Measurements from ENCODE around the gene ZNF598.
A peak's percentile ranks its signal among the peaks of the same experiment; 100 is the strongest.
"Not testable (repeated sequence)": the region's sequence is repeated elsewhere in the genome, so short reads cannot be mapped to it uniquely, and the experiment has no call there.

Gene ZNF598

GRCh38 chr16:2034696-2035430, 25.2 kb upstream of the ZNF598 start:
- no peak for TF ChIP-seq SUZ12 (IDR thresholded peaks at IDR 0.05; ENCODE audit: extremely low read depth, insufficient read depth, insufficient read length)
- no peak for TF ChIP-seq YY1 (IDR thresholded peaks at IDR 0.05; ENCODE audit: insufficient read depth, insufficient read length)
- no peak for TF ChIP-seq ZNF274 (IDR thresholded peaks at IDR 0.05; ENCODE audit: low read depth, low read length)
- DNase-seq (ENCODE audit: low read depth, low spot score): no peak
- Histone ChIP-seq H3K27me3 (ENCODE audit: insufficient read depth, insufficient read length) (no peaks in the 10 kb centered on the region), H3K36me3 (ENCODE audit: insufficient read depth, insufficient read length, low read length) (peaks cover 38% of the 10 kb centered on the region), H3K9me3 (ENCODE audit: insufficient read depth, low read length) (no peaks in the 10 kb centered on the region), H3K9ac (ENCODE audit: insufficient read length, low read depth) (peak overlapping the region; percentile 50), H3K4me3 (ENCODE audit: insufficient read length, low read depth) (no peak overlapping the region), H3K4me1 (ENCODE audit: insufficient read depth, insufficient read length) (peaks cover 57% of the 10 kb centered on the region)

GRCh38 chr16:2033909-2034695, 24.5 kb upstream of the ZNF598 start:
- H3K27me3 ChIP-seq (ENCODE audit: insufficient read depth, insufficient read length); H3K9me3 ChIP-seq (ENCODE audit: insufficient read depth, low read length); H3K4me3 ChIP-seq (ENCODE audit: insufficient read length, low read depth); DNase-seq (ENCODE audit: low read depth, low spot score): not testable (repeated sequence)
- H3K9ac ChIP-seq (ENCODE audit: insufficient read length, low read depth): peak overlapping the region; percentile 28
- H3K4me1 ChIP-seq (ENCODE audit: insufficient read depth, insufficient read length): peaks cover 52% of the 10 kb centered on the region
- H3K36me3 ChIP-seq (ENCODE audit: insufficient read depth, insufficient read length, low read length): peaks cover 39% of the 10 kb centered on the region

- Histone ChIP-seq H3K4me3 (ENCODE audit: insufficient read length, low read depth) (no peak overlapping the region), H3K36me3 (ENCODE audit: insufficient read depth, insufficient read length, low read length) (peaks cover 34% of the 10 kb centered on the region), H3K9ac (ENCODE audit: insufficient read length, low read depth) (peak overlapping the region; percentile 28), H3K4me1 (ENCODE audit: insufficient read depth, insufficient read length) (peaks cover 52% of the 10 kb centered on the region), H3K9me3 (ENCODE audit: insufficient read depth, low read length) (no peaks in the 10 kb centered on the region), H3K27me3 (ENCODE audit: insufficient read depth, insufficient read length) (no peaks in the 10 kb centered on the region)
- TF ChIP-seq ZNF274 (IDR thresholded peaks at IDR 0.05; ENCODE audit: low read depth, low read length) (no peak), SUZ12 (IDR thresholded peaks at IDR 0.05; ENCODE audit: extremely low read depth, insufficient read depth, insufficient read length) (no peak), YY1 (IDR thresholded peaks at IDR 0.05; ENCODE audit: insufficient read depth, insufficient read length) (no peak)
- no peak for DNase-seq (ENCODE audit: low read depth, low spot score)
Measured at GRCh38 chr16:2033057-2033908, 23.7 kb upstream of the ZNF598 start.

GRCh38 chr16:2032285-2033056, 22.9 kb upstream of the ZNF598 start:
- peaks cover 4% of the 10 kb centered on the region for H3K27me3 ChIP-seq (ENCODE audit: insufficient read depth, insufficient read length)
- TF ChIP-seq ZNF274 (IDR thresholded peaks at IDR 0.05; ENCODE audit: low read depth, low read length) (no peak), YY1 (IDR thresholded peaks at IDR 0.05; ENCODE audit: insufficient read depth, insufficient read length) (no peak), SUZ12 (IDR thresholded peaks at IDR 0.05; ENCODE audit: extremely low read depth, insufficient read depth, insufficient read length) (no peak)
- no peak overlapping the region for H3K9ac ChIP-seq (ENCODE audit: insufficient read length, low read depth)
- no peaks in the 10 kb centered on the region for H3K9me3 ChIP-seq (ENCODE audit: insufficient read depth, low read length)
- no peak for DNase-seq (ENCODE audit: low read depth, low spot score)
- H3K36me3 ChIP-seq (ENCODE audit: insufficient read depth, insufficient read length, low read length): peaks cover 29% of the 10 kb centered on the region
- no peak overlapping the region for H3K4me3 ChIP-seq (ENCODE audit: insufficient read length, low read depth)
- peaks cover 58% of the 10 kb centered on the region for H3K4me1 ChIP-seq (ENCODE audit: insufficient read depth, insufficient read length)

- H3K27me3 ChIP-seq (ENCODE audit: insufficient read depth, insufficient read length): peaks cover 12% of the 10 kb centered on the region
- no peaks in the 10 kb centered on the region for H3K9me3 ChIP-seq (ENCODE audit: insufficient read depth, low read length)
- no peak for DNase-seq (ENCODE audit: low read depth, low spot score)
- H3K9ac ChIP-seq (ENCODE audit: insufficient read length, low read depth): peak overlapping the region; percentile 50
- peaks cover 57% of the 10 kb centered on the region for H3K4me1 ChIP-seq (ENCODE audit: insufficient read depth, insufficient read length)
- no peak overlapping the region for H3K4me3 ChIP-seq (ENCODE audit: insufficient read length, low read depth)
- H3K36me3 ChIP-seq (ENCODE audit: insufficient read depth, insufficient read length, low read length): peaks cover 16% of the 10 kb centered on the region
- TF ChIP-seq ZNF274 (IDR thresholded peaks at IDR 0.05; ENCODE audit: low read depth, low read length) (no peak), SUZ12 (IDR thresholded peaks at IDR 0.05; ENCODE audit: extremely low read depth, insufficient read depth, insufficient read length) (no peak)
Measured at GRCh38 chr16:2031081-2031577, 21.5 kb upstream of the ZNF598 start.

GRCh38 chr16:2030036-2030435, 20.4 kb upstream of the ZNF598 start:
- Histone ChIP-seq H3K27me3 (ENCODE audit: insufficient read depth, insufficient read length) (peaks cover 21% of the 10 kb centered on the region), H3K4me1 (ENCODE audit: insufficient read depth, insufficient read length) (peaks cover 55% of the 10 kb centered on the region), H3K9ac (ENCODE audit: insufficient read length, low read depth) (no peak overlapping the region), H3K36me3 (ENCODE audit: insufficient read depth, insufficient read length, low read length) (peaks cover 15% of the 10 kb centered on the region), H3K4me3 (ENCODE audit: insufficient read length, low read depth) (no peak overlapping the region), H3K9me3 (ENCODE audit: insufficient read depth, low read length) (no peaks in the 10 kb centered on the region)
- no peak for TF ChIP-seq ZNF274 (IDR thresholded peaks at IDR 0.05; ENCODE audit: low read depth, low read length)
- no peak for TF ChIP-seq SUZ12 (IDR thresholded peaks at IDR 0.05; ENCODE audit: extremely low read depth, insufficient read depth, insufficient read length)
- TF ChIP-seq YY1 (IDR thresholded peaks at IDR 0.05; ENCODE audit: insufficient read depth, insufficient read length): no peak
- DNase-seq (ENCODE audit: low read depth, low spot score): no peak
